Esophagus muscularis mucosa (tissue), 4 donors: Measurements from ENCODE around the gene GRB2.

Experiments
- EP300 ChIP-seq: sonication (generic); formaldehyde crosslinking; IDR thresholded peaks from one replicate; pipeline ENCODE4 v1.6.1; 2017; ENCODE audit warnings: antibody characterized with exemption
- POLR2A ChIP-seq: fragments of 450-650 bp; IDR thresholded peaks from one replicate; pipeline ENCODE4 v1.6.1; 2017; ENCODE audit warnings: antibody characterized with exemption, moderate library complexity, mild to moderate bottlenecking, low read depth
- POLR2AphosphoS5 ChIP-seq, 2 donors: sonication (generic); formaldehyde crosslinking; IDR thresholded peaks; one replicate each; pipeline ENCODE4 v1.6.1; 2017; ENCODE audit warnings: antibody characterized with exemption in 2 of 2
- TF ChIP-seq, protein P1 (sequence below), 3 experiments: fragments of 200-600 bp in 2 of 3; fragments of 450-650 bp in 1 of 3; sonication (generic) in 2 of 3; IDR thresholded peaks; one replicate each; pipeline ENCODE4 v1.5.1; 2017 to 2019; ENCODE audit warnings: antibody characterized with exemption in 3 of 3, mild to moderate bottlenecking in 2 of 3, moderate library complexity in 1 of 3

- TF ChIP-seq EP300 (no peak), POLR2AphosphoS5 (IDR thresholded peaks at IDR 0.05) (no peak), POLR2A (no peak)
- TF ChIP-seq, protein P1, sequence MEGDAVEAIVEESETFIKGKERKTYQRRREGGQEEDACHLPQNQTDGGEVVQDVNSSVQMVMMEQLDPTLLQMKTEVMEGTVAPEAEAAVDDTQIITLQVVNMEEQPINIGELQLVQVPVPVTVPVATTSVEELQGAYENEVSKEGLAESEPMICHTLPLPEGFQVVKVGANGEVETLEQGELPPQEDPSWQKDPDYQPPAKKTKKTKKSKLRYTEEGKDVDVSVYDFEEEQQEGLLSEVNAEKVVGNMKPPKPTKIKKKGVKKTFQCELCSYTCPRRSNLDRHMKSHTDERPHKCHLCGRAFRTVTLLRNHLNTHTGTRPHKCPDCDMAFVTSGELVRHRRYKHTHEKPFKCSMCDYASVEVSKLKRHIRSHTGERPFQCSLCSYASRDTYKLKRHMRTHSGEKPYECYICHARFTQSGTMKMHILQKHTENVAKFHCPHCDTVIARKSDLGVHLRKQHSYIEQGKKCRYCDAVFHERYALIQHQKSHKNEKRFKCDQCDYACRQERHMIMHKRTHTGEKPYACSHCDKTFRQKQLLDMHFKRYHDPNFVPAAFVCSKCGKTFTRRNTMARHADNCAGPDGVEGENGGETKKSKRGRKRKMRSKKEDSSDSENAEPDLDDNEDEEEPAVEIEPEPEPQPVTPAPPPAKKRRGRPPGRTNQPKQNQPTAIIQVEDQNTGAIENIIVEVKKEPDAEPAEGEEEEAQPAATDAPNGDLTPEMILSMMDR (IDR thresholded peaks at IDR 0.05): no peak
Measured at GRCh38 chr17:75383842-75384195, 21.7 kb downstream of the GRB2 start.
